DMS114 treated with DMSO at 0.1 percent for 48 hours (cell line): ENCODE measurements around the gene TFF1.

Source experiments
- DNase-seq: peaks from one replicate; lab custom pipeline; 2025; ENCODE audit not compliant: unreplicated experiment; lab: John Stamatoyannopoulos, UW

TFF1 gene

GRCh38 chr21:42362700-42363099, 3.6 kb downstream of the TFF1 start:
- DNase-seq = no peak

- DNase-seq = no peak
These were observed 4.1 kb downstream of the TFF1 start for GRCh38 chr21:42362198-42362597.

- DNase-seq = no peak
These were observed 5.0 kb downstream of the TFF1 start for GRCh38 chr21:42361286-42361685.

GRCh38 chr21:42360317-42360716, 6.0 kb downstream of the TFF1 start:
- no peak for DNase-seq

- DNase-seq = no peak
These were observed 7.4 kb downstream of the TFF1 start for GRCh38 chr21:42358937-42359336.

GRCh38 chr21:42358261-42358660, 8.1 kb downstream of the TFF1 start:
- DNase-seq = no peak

- no peak for DNase-seq
These were observed 9.0 kb downstream of the TFF1 start for GRCh38 chr21:42357307-42357706.

GRCh38 chr21:42356650-42357049, 9.7 kb downstream of the TFF1 start:
- no peak for DNase-seq

- no peak for DNase-seq
These were observed 10.3 kb downstream of the TFF1 start for GRCh38 chr21:42356046-42356445.

- DNase-seq = no peak
These were observed 12.7 kb downstream of the TFF1 start for GRCh38 chr21:42353623-42354022.

- DNase-seq = no peak
These were observed 13.8 kb downstream of the TFF1 start for GRCh38 chr21:42352441-42353095.

- DNase-seq = no peak
These were observed 14.5 kb downstream of the TFF1 start for GRCh38 chr21:42351626-42352440.

GRCh38 chr21:42350927-42351426, 15.4 kb downstream of the TFF1 start, which contains the start of gene TFF2:
TFF2 (minus strand) TSS chr21:42350994; CDS start chr21:42350957, 37 bp downstream.
- DNase-seq = no peak

- DNase-seq = no peak
These were observed 15.9 kb downstream of the TFF1 start for GRCh38 chr21:42350318-42350910.

- DNase-seq = no peak
These were observed 16.7 kb downstream of the TFF1 start for GRCh38 chr21:42349420-42350317.

GRCh38 chr21:42348762-42349161, 17.6 kb downstream of the TFF1 start:
- DNase-seq = no peak

- no peak for DNase-seq
These were observed 18.6 kb downstream of the TFF1 start for GRCh38 chr21:42347601-42348327.

GRCh38 chr21:42346866-42347600, 19.3 kb downstream of the TFF1 start:
- no peak for DNase-seq

GRCh38 chr21:42346441-42346840, 19.9 kb downstream of the TFF1 start:
- DNase-seq = no peak
